SKM-1 treated with dmso at 0.1 percent for 144 hours (cell line): ENCODE data around the gene MYCBP2.

Source experiments
- DNase-seq: peaks from one replicate; lab custom pipeline; 2025; ENCODE audit not compliant: unreplicated experiment; lab: John Stamatoyannopoulos, UW

MYCBP2 gene

DNA sequence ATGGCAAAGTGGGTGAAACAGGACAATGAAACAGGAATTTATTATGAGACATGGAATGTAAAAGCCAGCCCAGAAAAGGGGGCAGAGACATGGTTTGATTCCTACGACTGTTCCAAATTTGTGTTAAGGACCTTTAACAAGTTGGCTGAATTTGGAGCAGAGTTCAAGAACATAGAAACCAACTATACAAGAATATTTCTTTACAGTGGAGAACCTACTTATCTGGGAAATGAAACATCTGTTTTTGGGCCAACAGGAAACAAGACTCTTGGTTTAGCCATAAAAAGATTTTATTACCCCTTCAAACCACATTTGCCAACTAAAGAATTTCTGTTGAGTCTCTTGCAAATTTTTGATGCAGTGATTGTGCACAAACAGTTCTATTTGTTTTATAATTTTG lies 326.4 kb downstream of the MYCBP2 start:
- no peak for DNase-seq
